ENCODE measurements around the gene IL36A. TPM values are rescaled to one million over a fixed set of nuclear protein-coding genes. Genes with fewer than 3 reads are reported as not detected.

IL36A gene
- total and polyA plus RNA-seq, 3 experiments from 2014 or later = not detected

- no peaks in the 10 kb centered on the region for H3K4me1 Mint-ChIP-seq
- H3K4me3 Mint-ChIP-seq = no peak overlapping the region
- H3K9me3 Mint-ChIP-seq = no peaks in the 10 kb centered on the region
- CTCF ChIA-PET = no interaction called here
- no peaks in the 10 kb centered on the region for H3K27me3 ChIP-seq (ENCODE audit: insufficient read depth, low read length, poor library complexity, severe bottlenecking)
- H3K27ac Mint-ChIP-seq = no peak overlapping the region
- H3K4me1 ChIP-seq (ENCODE audit: insufficient read depth, low read length) = no peaks in the 10 kb centered on the region
- no peaks in the 10 kb centered on the region for H3K9me3 ChIP-seq (ENCODE audit: low read length)
- no peaks in the 10 kb centered on the region for H3K36me3 Mint-ChIP-seq
- H3K27ac ChIP-seq (ENCODE audit: low read depth, low read length) = no peak overlapping the region
- no peak overlapping the region for H3K4me3 ChIP-seq (ENCODE audit: low read length)
- POLR2A ChIA-PET = no interaction called here
- peaks cover 6 to 31% of the 10 kb centered on the region in 2 donors for H3K27me3 Mint-ChIP-seq
- no peaks in the 10 kb centered on the region for H3K36me3 ChIP-seq (ENCODE audit: insufficient read depth, low read length)
- no peak for DNase-seq
These were observed 4.8 kb downstream of the IL36A start for GRCh38 chr2:113010088-113010487.

DNA sequence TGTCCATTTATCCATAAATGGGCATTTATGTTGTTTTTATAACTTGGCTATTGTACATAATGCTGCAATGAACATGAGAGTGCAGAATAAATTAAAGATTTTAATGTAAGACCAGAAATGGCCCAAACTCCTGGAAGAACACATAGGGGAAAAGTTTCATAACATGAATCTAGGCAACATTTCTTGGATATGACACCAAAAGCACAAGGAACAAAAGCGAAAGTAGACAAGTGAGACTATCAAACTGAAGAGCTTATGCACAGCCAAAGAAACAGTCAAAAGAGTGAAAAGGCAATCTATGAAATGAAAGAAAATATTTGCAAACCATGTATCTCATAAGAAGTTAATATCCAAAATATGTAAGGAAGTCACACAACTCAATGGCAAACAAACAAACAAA is 5.8 kb downstream of the IL36A start:
- Histone ChIP-seq H3K9me3 (ENCODE audit: low read length) (no peaks in the 10 kb centered on the region), H3K4me1 (ENCODE audit: insufficient read depth, low read length) (peaks cover 6% of the 10 kb centered on the region), H3K27me3 (ENCODE audit: insufficient read depth, low read length, poor library complexity, severe bottlenecking) (no peaks in the 10 kb centered on the region), H3K27ac (ENCODE audit: low read depth, low read length) (no peak overlapping the region), H3K36me3 (ENCODE audit: insufficient read depth, low read length) (no peaks in the 10 kb centered on the region), H3K4me3 (ENCODE audit: low read length) (no peak overlapping the region)
- DNase-seq = no peak
- ChIA-PET CTCF (no interaction called here), POLR2A (no interaction called here)
- Mint-ChIP-seq H3K4me1 (no peaks in the 10 kb centered on the region), H3K27ac (no peak overlapping the region), H3K4me3 (no peak overlapping the region), H3K36me3 (no peaks in the 10 kb centered on the region), H3K9me3 (no peaks in the 10 kb centered on the region), H3K27me3 (peaks cover 7 to 36% of the 10 kb centered on the region in 2 donors)

GRCh38 chr2:113012436-113013335 is 7.4 kb downstream of the IL36A start:
- no peaks in the 10 kb centered on the region for H3K36me3 ChIP-seq (ENCODE audit: insufficient read depth, low read length)
- no peaks in the 10 kb centered on the region for H3K27me3 ChIP-seq (ENCODE audit: insufficient read depth, low read length, poor library complexity, severe bottlenecking)
- H3K4me1 Mint-ChIP-seq = no peaks in the 10 kb centered on the region
- no peaks in the 10 kb centered on the region for H3K9me3 ChIP-seq (ENCODE audit: low read length)
- no peak overlapping the region for H3K27ac Mint-ChIP-seq
- peaks cover 0 to 5% (median 0%) of the 10 kb centered on the region in 5 donors for H3K9me3 Mint-ChIP-seq
- no peak overlapping the region for H3K4me3 Mint-ChIP-seq
- CTCF ChIA-PET = no interaction called here
- H3K27ac ChIP-seq (ENCODE audit: low read depth, low read length) = no peak overlapping the region
- POLR2A ChIA-PET = no interaction called here
- H3K36me3 Mint-ChIP-seq = no peaks in the 10 kb centered on the region
- no peak overlapping the region for H3K4me3 ChIP-seq (ENCODE audit: low read length)
- H3K27me3 Mint-ChIP-seq = peaks cover 10 to 51% of the 10 kb centered on the region in 2 donors
- DNase-seq = no peak
- peaks cover 6% of the 10 kb centered on the region for H3K4me1 ChIP-seq (ENCODE audit: insufficient read depth, low read length)

DNA sequence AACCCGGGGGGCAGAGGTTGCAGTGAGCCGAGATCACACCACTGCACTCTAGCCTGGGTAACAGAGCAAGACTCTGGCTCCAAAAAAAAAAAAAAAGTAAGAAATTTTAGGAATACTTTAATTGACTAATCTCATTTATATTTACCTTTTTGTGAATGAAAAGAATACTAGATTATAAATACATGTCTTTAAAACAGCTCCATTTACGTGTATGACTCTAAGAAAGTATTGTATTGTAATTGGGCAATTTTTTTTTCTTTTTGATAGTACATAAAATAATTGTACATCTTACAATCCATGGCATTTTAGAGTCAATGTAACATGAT is 8.0 kb downstream of the IL36A start:
- H3K4me3 Mint-ChIP-seq = no peak overlapping the region
- POLR2A ChIA-PET = no interaction called here
- no peak overlapping the region for H3K27ac Mint-ChIP-seq
- Histone ChIP-seq H3K27ac (ENCODE audit: low read depth, low read length) (no peak overlapping the region), H3K4me3 (ENCODE audit: low read length) (no peak overlapping the region), H3K36me3 (ENCODE audit: insufficient read depth, low read length) (no peaks in the 10 kb centered on the region), H3K27me3 (ENCODE audit: insufficient read depth, low read length, poor library complexity, severe bottlenecking) (no peaks in the 10 kb centered on the region), H3K4me1 (ENCODE audit: insufficient read depth, low read length) (peaks cover 6% of the 10 kb centered on the region), H3K9me3 (ENCODE audit: low read length) (no peaks in the 10 kb centered on the region)
- CTCF ChIA-PET = no interaction called here
- no peaks in the 10 kb centered on the region for H3K36me3 Mint-ChIP-seq
- no peak for DNase-seq
- H3K4me1 Mint-ChIP-seq = no peaks in the 10 kb centered on the region
- peaks cover 13 to 57% of the 10 kb centered on the region in 2 donors for H3K27me3 Mint-ChIP-seq
- H3K9me3 Mint-ChIP-seq = peaks cover 0 to 7% (median 0%) of the 10 kb centered on the region in 5 donors

DNA sequence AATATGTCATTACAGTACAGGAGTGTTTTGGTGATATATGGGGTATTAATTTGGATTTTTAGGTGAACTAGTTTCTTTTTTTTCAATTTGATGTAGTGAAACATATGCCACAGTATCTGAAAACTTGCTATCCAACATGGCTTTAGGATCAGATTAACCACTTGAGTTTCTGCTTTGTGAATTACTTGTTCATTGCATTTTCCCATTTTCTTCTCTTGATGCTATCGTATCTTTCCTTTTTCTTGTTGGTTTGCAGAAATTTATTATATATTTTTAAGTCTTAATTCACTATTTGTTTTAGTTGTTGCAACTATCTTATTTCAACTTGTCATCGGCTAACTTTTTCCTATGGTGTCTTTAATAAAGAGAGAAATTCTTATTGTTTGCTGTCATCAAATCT is 8.8 kb downstream of the IL36A start:
- Histone ChIP-seq H3K36me3 (ENCODE audit: insufficient read depth, low read length) (no peaks in the 10 kb centered on the region), H3K4me3 (ENCODE audit: low read length) (no peak overlapping the region), H3K27me3 (ENCODE audit: insufficient read depth, low read length, poor library complexity, severe bottlenecking) (no peaks in the 10 kb centered on the region), H3K4me1 (ENCODE audit: insufficient read depth, low read length) (peaks cover 6% of the 10 kb centered on the region), H3K9me3 (ENCODE audit: low read length) (no peaks in the 10 kb centered on the region), H3K27ac (ENCODE audit: low read depth, low read length) (no peak overlapping the region)
- POLR2A ChIA-PET = no interaction called here
- peaks cover 0 to 9% (median 4%) of the 10 kb centered on the region in 5 donors for H3K9me3 Mint-ChIP-seq
- no peak overlapping the region for H3K4me3 Mint-ChIP-seq
- DNase-seq = no peak
- no peaks in the 10 kb centered on the region for H3K4me1 Mint-ChIP-seq
- peaks cover 0 to 4% (median 0%) of the 10 kb centered on the region in 3 donors for H3K36me3 Mint-ChIP-seq
- H3K27ac Mint-ChIP-seq = no peak overlapping the region
- CTCF ChIA-PET = no interaction called here
- peaks cover 17 to 62% of the 10 kb centered on the region in 2 donors for H3K27me3 Mint-ChIP-seq

DNA sequence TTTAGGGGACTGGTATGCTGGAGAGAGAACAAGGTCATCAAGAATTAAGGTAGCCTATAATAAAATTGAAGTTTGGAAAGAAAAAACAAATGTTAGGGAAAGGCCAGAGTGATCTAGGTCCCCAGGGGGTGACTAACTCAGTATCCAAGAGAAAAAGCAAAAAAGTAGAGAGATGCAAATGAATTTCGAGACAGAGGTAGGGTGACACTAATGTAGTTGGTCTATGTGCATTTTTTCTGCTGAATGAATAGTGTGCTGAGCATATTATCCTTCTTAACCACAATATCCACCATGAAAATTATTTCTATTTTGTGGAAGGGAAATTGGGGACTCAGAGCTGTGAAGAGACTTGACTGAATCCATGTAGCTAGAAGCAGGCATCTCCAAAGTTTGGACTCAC is 9.8 kb downstream of the IL36A start:
- no peaks in the 10 kb centered on the region for H3K36me3 ChIP-seq (ENCODE audit: insufficient read depth, low read length)
- CTCF ChIA-PET = no interaction called here
- peaks cover 0 to 9% (median 4%) of the 10 kb centered on the region in 5 donors for H3K9me3 Mint-ChIP-seq

DNA sequence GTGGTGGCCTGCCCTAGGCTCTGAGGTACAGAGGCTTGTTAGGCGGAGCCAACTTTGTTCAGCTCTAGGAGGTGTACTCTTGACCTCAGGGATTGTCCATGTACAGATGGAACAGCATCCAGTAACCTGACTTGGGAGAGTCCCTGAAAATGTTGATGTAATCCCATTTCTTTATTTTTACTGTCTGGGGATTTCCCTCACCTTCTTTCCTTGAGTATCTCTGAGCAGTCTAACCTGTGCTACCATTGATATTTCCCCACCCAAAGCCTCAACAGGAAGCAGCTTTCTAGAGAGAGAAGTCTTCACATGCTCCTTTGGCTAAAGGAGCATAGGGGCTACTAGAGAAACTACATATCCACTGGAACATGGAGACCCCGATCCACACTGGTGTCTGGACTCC is 10.4 kb downstream of the IL36A start:
- Histone ChIP-seq H3K36me3 (ENCODE audit: insufficient read depth, low read length) (no peaks in the 10 kb centered on the region), H3K4me1 (ENCODE audit: insufficient read depth, low read length) (peaks cover 6% of the 10 kb centered on the region), H3K27ac (ENCODE audit: low read depth, low read length) (no peak overlapping the region), H3K27me3 (ENCODE audit: insufficient read depth, low read length, poor library complexity, severe bottlenecking) (no peaks in the 10 kb centered on the region), H3K9me3 (ENCODE audit: low read length) (no peaks in the 10 kb centered on the region), H3K4me3 (ENCODE audit: low read length) (no peak overlapping the region)
- H3K4me3 Mint-ChIP-seq = no peak overlapping the region
- no peaks in the 10 kb centered on the region for H3K4me1 Mint-ChIP-seq
- H3K9me3 Mint-ChIP-seq = peaks cover 0 to 9% (median 4%) of the 10 kb centered on the region in 5 donors
- DNase-seq = no peak
- ChIA-PET POLR2A (no interaction called here), CTCF (no interaction called here)
- no peak overlapping the region for H3K27ac Mint-ChIP-seq
- H3K36me3 Mint-ChIP-seq = peaks cover 0 to 8% (median 0%) of the 10 kb centered on the region in 3 donors
- H3K27me3 Mint-ChIP-seq = peaks cover 21 to 70% of the 10 kb centered on the region in 2 donors

More for the DNA sequence above, 9.8 kb downstream of the IL36A start:
- no peak overlapping the region for H3K27ac ChIP-seq (ENCODE audit: low read depth, low read length)
- Mint-ChIP-seq H3K36me3 (peaks cover 0 to 8% (median 0%) of the 10 kb centered on the region in 3 donors), H3K4me3 (no peak overlapping the region), H3K27me3 (peaks cover 21 to 70% of the 10 kb centered on the region in 2 donors), H3K27ac (no peak overlapping the region), H3K4me1 (no peaks in the 10 kb centered on the region)
- no peaks in the 10 kb centered on the region for H3K27me3 ChIP-seq (ENCODE audit: insufficient read depth, low read length, poor library complexity, severe bottlenecking)
- no peak overlapping the region for H3K4me3 ChIP-seq (ENCODE audit: low read length)
- POLR2A ChIA-PET = no interaction called here
- H3K9me3 ChIP-seq (ENCODE audit: low read length) = no peaks in the 10 kb centered on the region
- DNase-seq = no peak
- H3K4me1 ChIP-seq (ENCODE audit: insufficient read depth, low read length) = peaks cover 6% of the 10 kb centered on the region

- no peak overlapping the region for H3K27ac ChIP-seq (ENCODE audit: low read depth, low read length)
- CTCF ChIA-PET = no interaction called here
- H3K36me3 Mint-ChIP-seq = peaks cover 0 to 8% (median 0%) of the 10 kb centered on the region in 3 donors
- no peak overlapping the region for H3K27ac Mint-ChIP-seq
- H3K4me3 Mint-ChIP-seq = no peak overlapping the region
- DNase-seq = no peak
- H3K27me3 Mint-ChIP-seq = peaks cover 22 to 67% of the 10 kb centered on the region in 2 donors
- no peaks in the 10 kb centered on the region for H3K4me1 Mint-ChIP-seq
- POLR2A ChIA-PET = no interaction called here
- no peak overlapping the region for H3K4me3 ChIP-seq (ENCODE audit: low read length)
- peaks cover 0 to 9% (median 4%) of the 10 kb centered on the region in 5 donors for H3K9me3 Mint-ChIP-seq
- no peaks in the 10 kb centered on the region for H3K9me3 ChIP-seq (ENCODE audit: low read length)
- no peaks in the 10 kb centered on the region for H3K27me3 ChIP-seq (ENCODE audit: insufficient read depth, low read length, poor library complexity, severe bottlenecking)
- H3K36me3 ChIP-seq (ENCODE audit: insufficient read depth, low read length) = no peaks in the 10 kb centered on the region
- H3K4me1 ChIP-seq (ENCODE audit: insufficient read depth, low read length) = peaks cover 6% of the 10 kb centered on the region
These were observed 13.2 kb downstream of the IL36A start for GRCh38 chr2:113018509-113018908.

All from CD8-positive, alpha-beta memory T cell (primary cell).